ENCODE results near the gene TPRKB.
"Not testable (repeated sequence)": the region's sequence is repeated elsewhere in the genome, so short reads cannot be mapped to it uniquely, and the experiment has no call there.

TPRKB gene

GRCh38 chr2:73736855-73737779 is at the start of gene TPRKB:
Gene TPRKB, minus strand, starts transcription at chr2:73737345. Its CDS starts 2,776 bp downstream, at chr2:73734569.
- H3K4me1 ChIP-seq (ENCODE audit: insufficient read depth, low read length) = no peaks in the 10 kb centered on the region
- peak within 1 kb of the TSS; percentile 80 for H3K9ac ChIP-seq (ENCODE audit: low read depth, low read length)
- H3K9me3 ChIP-seq (ENCODE audit: control insufficient read depth, insufficient read depth, low read length) = no peaks in the 10 kb centered on the region
- H3K36me3 ChIP-seq (ENCODE audit: insufficient read depth, low read length) = peaks cover 5% of the 10 kb centered on the region; the same call in 1 of the 2 replicates

- peak within 1 kb of the TSS; percentile 39; the same call in 1 of the 2 replicates for H3K9ac ChIP-seq (ENCODE audit: low read depth, low read length)
- H3K36me3 ChIP-seq (ENCODE audit: insufficient read depth, low read length) = not testable (repeated sequence)
Observed at GRCh38 chr2:73783883-73784282, 46.7 kb upstream of the TPRKB start, which contains the start of gene C2orf78. Gene C2orf78, plus strand, starts transcription at chr2:73784183. Its CDS starts 127 bp downstream, at chr2:73784310.

GRCh38 chr2:73783402-73783801 is 46.3 kb upstream of the TPRKB start:
- not testable (repeated sequence) for H3K36me3 ChIP-seq (ENCODE audit: insufficient read depth, low read length); H3K9me3 ChIP-seq (ENCODE audit: control insufficient read depth, insufficient read depth, low read length); H3K4me1 ChIP-seq (ENCODE audit: insufficient read depth, low read length)
- peak overlapping the region; percentile 39; the same call in 1 of the 2 replicates for H3K9ac ChIP-seq (ENCODE audit: low read depth, low read length)

More at GRCh38 chr2:73783883-73784282, 46.7 kb upstream of the TPRKB start, which contains the start of gene C2orf78:
- H3K4me1 ChIP-seq (ENCODE audit: insufficient read depth, low read length); H3K9me3 ChIP-seq (ENCODE audit: control insufficient read depth, insufficient read depth, low read length): not testable (repeated sequence)

GRCh38 chr2:73780237-73780582 is 43.1 kb upstream of the TPRKB start:
- peak overlapping the region; percentile 17; the same call in 1 of the 2 replicates for H3K9ac ChIP-seq (ENCODE audit: low read depth, low read length)
- peaks cover 7% of the 10 kb centered on the region; the same call in 1 of the 2 replicates for H3K4me1 ChIP-seq (ENCODE audit: insufficient read depth, low read length)
- H3K36me3 ChIP-seq (ENCODE audit: insufficient read depth, low read length) = peaks cover 6% of the 10 kb centered on the region
- no peaks in the 10 kb centered on the region; the same call in 1 of the 2 replicates for H3K9me3 ChIP-seq (ENCODE audit: control insufficient read depth, insufficient read depth, low read length)

GRCh38 chr2:73779467-73780236 is 42.5 kb upstream of the TPRKB start, which contains the start of gene DUSP11:
Gene DUSP11, minus strand, starts transcription at chr2:73780103. Its CDS starts 129 bp downstream, at chr2:73779974.
- no peaks in the 10 kb centered on the region; the same call in 1 of the 2 replicates for H3K9me3 ChIP-seq (ENCODE audit: control insufficient read depth, insufficient read depth, low read length)
- peaks cover 7% of the 10 kb centered on the region; the same call in 1 of the 2 replicates for H3K4me1 ChIP-seq (ENCODE audit: insufficient read depth, low read length)
- H3K9ac ChIP-seq (ENCODE audit: low read depth, low read length) = peak within 1 kb of the TSS; percentile 94
- H3K36me3 ChIP-seq (ENCODE audit: insufficient read depth, low read length) = peaks cover 6% of the 10 kb centered on the region

- Histone ChIP-seq H3K9ac (ENCODE audit: low read depth, low read length) (peak overlapping the region; percentile 94), H3K36me3 (ENCODE audit: insufficient read depth, low read length) (peaks cover 10% of the 10 kb centered on the region)
- not testable (repeated sequence) for H3K9me3 ChIP-seq (ENCODE audit: control insufficient read depth, insufficient read depth, low read length); H3K4me1 ChIP-seq (ENCODE audit: insufficient read depth, low read length)
Observed at GRCh38 chr2:73778867-73779466, 41.8 kb upstream of the TPRKB start.

GRCh38 chr2:73776869-73777519 is 39.8 kb upstream of the TPRKB start:
- H3K9ac ChIP-seq (ENCODE audit: low read depth, low read length) = no peak overlapping the region
- no peaks in the 10 kb centered on the region for H3K4me1 ChIP-seq (ENCODE audit: insufficient read depth, low read length)
- H3K9me3 ChIP-seq (ENCODE audit: control insufficient read depth, insufficient read depth, low read length) = no peaks in the 10 kb centered on the region
- H3K36me3 ChIP-seq (ENCODE audit: insufficient read depth, low read length) = peaks cover 16% of the 10 kb centered on the region

GRCh38 chr2:73776381-73776780 is 39.2 kb upstream of the TPRKB start:
- Histone ChIP-seq H3K4me1 (ENCODE audit: insufficient read depth, low read length) (no peaks in the 10 kb centered on the region), H3K9me3 (ENCODE audit: control insufficient read depth, insufficient read depth, low read length) (no peaks in the 10 kb centered on the region), H3K9ac (ENCODE audit: low read depth, low read length) (no peak overlapping the region), H3K36me3 (ENCODE audit: insufficient read depth, low read length) (peaks cover 16% of the 10 kb centered on the region)

GRCh38 chr2:73772819-73773218 is 35.7 kb upstream of the TPRKB start:
- Histone ChIP-seq H3K4me1 (ENCODE audit: insufficient read depth, low read length) (no peaks in the 10 kb centered on the region), H3K36me3 (ENCODE audit: insufficient read depth, low read length) (peaks cover 22% of the 10 kb centered on the region), H3K9ac (ENCODE audit: low read depth, low read length) (no peak overlapping the region), H3K9me3 (ENCODE audit: control insufficient read depth, insufficient read depth, low read length) (no peaks in the 10 kb centered on the region)

- H3K9me3 ChIP-seq (ENCODE audit: control insufficient read depth, insufficient read depth, low read length) = no peaks in the 10 kb centered on the region
- H3K36me3 ChIP-seq (ENCODE audit: insufficient read depth, low read length) = peaks cover 21% of the 10 kb centered on the region
- no peaks in the 10 kb centered on the region for H3K4me1 ChIP-seq (ENCODE audit: insufficient read depth, low read length)
- H3K9ac ChIP-seq (ENCODE audit: low read depth, low read length) = no peak overlapping the region
Observed at GRCh38 chr2:73770725-73771124, 33.6 kb upstream of the TPRKB start.

GRCh38 chr2:73766994-73767393 is 29.8 kb upstream of the TPRKB start:
- Histone ChIP-seq H3K36me3 (ENCODE audit: insufficient read depth, low read length) (peaks cover 20% of the 10 kb centered on the region), H3K9me3 (ENCODE audit: control insufficient read depth, insufficient read depth, low read length) (no peaks in the 10 kb centered on the region), H3K4me1 (ENCODE audit: insufficient read depth, low read length) (no peaks in the 10 kb centered on the region), H3K9ac (ENCODE audit: low read depth, low read length) (no peak overlapping the region)

GRCh38 chr2:73766349-73766748 is 29.2 kb upstream of the TPRKB start:
- Histone ChIP-seq H3K9me3 (ENCODE audit: control insufficient read depth, insufficient read depth, low read length) (no peaks in the 10 kb centered on the region), H3K4me1 (ENCODE audit: insufficient read depth, low read length) (no peaks in the 10 kb centered on the region), H3K36me3 (ENCODE audit: insufficient read depth, low read length) (peaks cover 20% of the 10 kb centered on the region), H3K9ac (ENCODE audit: low read depth, low read length) (no peak overlapping the region)

GRCh38 chr2:73764945-73765344 is 27.8 kb upstream of the TPRKB start:
- H3K9me3 ChIP-seq (ENCODE audit: control insufficient read depth, insufficient read depth, low read length) = no peaks in the 10 kb centered on the region
- peaks cover 20% of the 10 kb centered on the region for H3K36me3 ChIP-seq (ENCODE audit: insufficient read depth, low read length)
- H3K9ac ChIP-seq (ENCODE audit: low read depth, low read length) = no peak overlapping the region
- H3K4me1 ChIP-seq (ENCODE audit: insufficient read depth, low read length) = no peaks in the 10 kb centered on the region

- no peak overlapping the region for H3K9ac ChIP-seq (ENCODE audit: low read depth, low read length)
- H3K9me3 ChIP-seq (ENCODE audit: control insufficient read depth, insufficient read depth, low read length) = no peaks in the 10 kb centered on the region
- H3K4me1 ChIP-seq (ENCODE audit: insufficient read depth, low read length) = no peaks in the 10 kb centered on the region
- peaks cover 14% of the 10 kb centered on the region for H3K36me3 ChIP-seq (ENCODE audit: insufficient read depth, low read length)
Observed at GRCh38 chr2:73762571-73762970, 25.4 kb upstream of the TPRKB start.
